GM21367 (cell line): ENCODE data around the gene ARHGAP24.

Experiments used
- ATAC-seq: cut with Tn5 transposase; IDR thresholded peaks from one replicate; pipeline ENCODE4 v1.9.1; 2021; ENCODE audit not compliant: unreplicated experiment

ARHGAP24 gene

DNA sequence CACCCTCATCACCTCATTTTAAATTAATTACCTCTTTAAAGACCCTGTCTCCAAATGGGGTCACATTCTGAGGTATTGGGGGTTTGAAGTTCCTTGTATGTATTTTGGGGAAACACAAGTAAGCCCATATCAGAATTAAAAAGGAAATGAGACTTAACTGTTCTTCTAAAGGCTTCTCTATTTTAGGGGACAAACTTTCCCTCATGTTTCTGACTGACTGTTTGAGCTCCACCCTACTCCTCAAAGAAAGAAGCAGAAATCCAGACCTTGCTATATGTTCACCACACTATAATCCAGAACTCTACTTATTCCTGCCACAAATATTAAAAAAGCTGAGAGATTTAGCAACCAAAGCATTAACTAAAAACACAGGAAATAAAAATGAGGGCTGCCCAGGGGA lies 258.8 kb downstream of the ARHGAP24 start:
- no peak for ATAC-seq

DNA sequence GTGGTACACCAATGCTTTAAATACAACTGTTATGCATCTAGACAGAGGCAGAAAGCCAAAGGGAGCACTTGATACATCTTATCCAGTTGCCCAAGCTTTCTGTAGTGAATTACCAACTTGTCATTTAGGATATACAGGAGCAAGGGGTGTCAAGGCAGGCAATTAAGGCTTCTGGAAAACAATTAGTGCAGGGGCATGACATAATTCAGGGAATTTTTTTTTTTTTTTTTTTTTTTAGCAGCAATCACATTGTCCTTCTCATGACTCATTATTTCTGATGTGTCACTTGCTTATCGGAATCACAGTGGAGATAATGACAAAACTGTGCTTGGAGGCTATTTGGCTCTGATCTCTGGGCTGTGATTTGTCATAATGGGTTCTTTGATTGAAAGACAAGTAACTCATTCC lies 259.5 kb downstream of the ARHGAP24 start:
- ATAC-seq: no peak

DNA sequence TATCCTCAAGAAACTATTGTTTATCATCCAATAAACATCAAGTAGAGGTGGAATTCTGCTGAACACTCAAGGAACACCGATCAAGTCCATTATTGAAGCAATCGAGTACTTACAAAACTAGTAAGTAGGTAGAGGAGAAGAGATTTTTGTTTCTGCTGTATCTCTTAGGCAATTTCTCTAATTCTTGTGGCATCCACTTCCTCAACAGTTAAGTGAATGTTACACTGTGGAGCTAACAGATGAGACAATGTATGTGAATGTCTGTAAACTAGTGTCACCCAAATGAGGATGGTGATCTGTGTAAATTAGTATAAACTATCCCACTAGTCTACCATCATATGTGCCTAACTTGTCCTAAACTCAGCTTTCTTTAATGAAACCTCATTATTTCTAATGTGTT lies 261.6 kb downstream of the ARHGAP24 start:
- no peak for ATAC-seq

DNA sequence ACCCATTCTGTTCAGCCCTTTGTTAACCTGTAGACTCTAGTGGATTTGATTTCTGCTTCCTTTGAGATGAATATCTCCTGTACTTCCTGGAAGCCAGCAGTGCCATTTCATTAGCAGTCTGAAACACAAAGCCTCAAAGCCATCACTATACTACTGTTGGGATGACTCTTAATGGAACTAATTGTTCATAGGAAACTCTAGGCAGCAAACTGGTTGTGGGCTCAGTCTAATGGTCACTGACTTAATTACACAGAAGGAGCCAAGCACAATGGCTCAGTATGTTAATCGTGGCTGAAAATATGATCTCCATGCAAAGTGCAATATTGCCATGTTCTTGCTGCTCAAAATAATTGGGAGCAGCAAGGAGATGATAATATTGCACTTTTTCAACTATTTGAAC lies 262.3 kb downstream of the ARHGAP24 start:
- ATAC-seq: no peak

DNA sequence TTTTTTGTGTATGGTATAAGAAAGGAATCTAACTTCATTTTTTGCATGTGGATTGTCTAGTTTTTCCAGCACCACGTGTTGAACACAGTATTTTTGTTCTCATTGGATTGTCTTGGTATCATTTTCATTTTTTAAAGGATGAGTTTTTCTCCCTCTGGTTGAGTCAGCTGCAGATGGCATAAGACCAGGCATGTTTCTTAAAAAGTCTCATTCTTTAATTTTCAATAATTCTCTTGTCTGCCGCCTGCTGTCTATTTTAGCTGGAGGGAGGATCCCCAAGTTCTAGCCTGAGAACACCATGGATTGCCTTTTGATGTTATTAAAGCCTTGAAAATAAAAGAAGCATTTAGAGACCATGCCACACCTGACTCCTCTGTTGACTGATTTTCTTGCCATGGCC lies 263.8 kb downstream of the ARHGAP24 start:
- no peak for ATAC-seq

DNA sequence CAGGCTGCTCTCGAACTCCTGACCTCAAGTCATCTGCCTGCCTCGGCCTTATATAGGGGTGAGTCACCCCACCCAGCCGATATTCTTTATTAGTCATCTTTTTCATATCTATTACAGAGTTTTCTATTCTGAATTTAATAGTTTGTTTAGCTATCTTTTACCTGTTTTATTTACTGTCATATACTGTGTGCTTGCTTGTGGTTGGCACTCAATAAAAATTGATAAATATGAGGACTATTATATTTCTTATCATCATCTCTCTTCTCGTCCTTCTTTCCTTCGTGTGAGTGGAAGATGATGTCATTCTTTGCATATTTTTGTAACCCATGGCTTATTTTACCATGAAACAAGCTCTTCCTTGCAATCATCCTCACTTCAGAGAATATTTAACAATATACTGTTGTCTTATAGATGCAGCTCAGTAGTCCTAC lies 265.5 kb downstream of the ARHGAP24 start:
- no peak for ATAC-seq

DNA sequence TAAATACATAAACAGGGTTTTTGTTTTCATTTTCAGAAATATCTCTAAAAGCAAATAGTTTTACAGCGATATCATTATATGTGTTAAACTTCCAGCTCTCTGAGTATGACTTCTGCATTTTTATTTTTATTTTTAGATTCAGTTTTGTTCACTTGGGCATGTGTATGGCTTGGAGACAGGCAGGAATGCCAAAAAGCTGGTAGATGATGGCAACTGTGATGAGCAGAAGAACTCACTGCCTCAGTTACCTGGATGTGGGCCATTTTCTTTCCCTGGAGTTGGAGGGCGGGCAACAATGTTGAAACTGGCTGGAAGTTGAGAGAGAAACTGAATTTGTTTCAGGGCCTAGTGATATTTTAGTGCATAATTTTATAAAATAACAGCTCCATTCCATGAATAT lies 266.4 kb downstream of the ARHGAP24 start:
- no peak for ATAC-seq

DNA sequence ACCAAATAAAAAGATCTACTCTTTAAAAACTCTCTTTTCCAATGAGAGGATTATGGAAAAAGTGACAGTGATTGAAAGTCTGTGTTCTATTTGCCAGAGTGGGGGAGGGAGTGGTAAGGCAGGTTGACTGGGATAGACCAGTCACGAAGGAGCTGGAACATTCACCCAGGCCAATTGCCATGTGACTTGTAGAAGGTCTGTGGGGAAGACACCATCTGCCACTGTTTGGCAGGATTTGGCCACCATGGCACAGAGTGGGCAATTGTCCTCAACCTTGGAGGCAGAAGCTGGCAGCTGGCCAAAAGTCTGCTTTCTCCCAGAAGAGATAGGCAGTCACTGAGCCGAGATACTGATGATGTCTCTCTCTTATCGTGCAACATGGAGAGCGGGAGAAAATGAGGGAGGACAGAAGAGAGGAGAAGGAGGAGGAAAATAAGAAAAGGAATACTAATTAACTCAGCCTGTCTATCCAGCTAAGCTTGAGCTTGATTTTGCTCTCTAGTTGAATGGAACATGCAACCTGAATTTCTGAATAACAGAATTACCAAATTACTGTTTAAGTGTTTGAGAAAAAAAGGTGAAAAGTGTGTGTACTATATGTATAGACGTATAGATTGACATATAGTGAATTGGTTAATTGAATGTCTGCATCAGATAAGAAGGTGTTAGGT lies 267.1 kb downstream of the ARHGAP24 start:
- no peak for ATAC-seq

DNA sequence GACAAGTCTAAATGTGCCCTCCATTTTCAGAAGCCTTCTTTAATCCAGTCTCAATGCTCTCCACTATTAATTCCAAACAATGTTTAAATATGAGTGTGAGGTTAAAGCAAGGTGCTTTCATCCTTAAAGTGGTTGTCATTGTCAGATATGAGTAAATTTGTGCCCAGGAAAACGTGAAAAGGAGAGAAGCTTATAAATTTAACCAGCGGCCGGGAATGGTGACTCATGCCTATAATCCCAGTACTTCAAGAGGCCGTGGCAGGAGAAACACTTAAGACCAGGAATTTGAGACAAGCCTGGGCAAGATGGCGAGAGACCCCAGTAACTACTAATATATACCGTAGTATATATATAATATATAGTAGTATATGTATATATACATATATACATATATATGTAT lies 270.0 kb downstream of the ARHGAP24 start:
- ATAC-seq: no peak

DNA sequence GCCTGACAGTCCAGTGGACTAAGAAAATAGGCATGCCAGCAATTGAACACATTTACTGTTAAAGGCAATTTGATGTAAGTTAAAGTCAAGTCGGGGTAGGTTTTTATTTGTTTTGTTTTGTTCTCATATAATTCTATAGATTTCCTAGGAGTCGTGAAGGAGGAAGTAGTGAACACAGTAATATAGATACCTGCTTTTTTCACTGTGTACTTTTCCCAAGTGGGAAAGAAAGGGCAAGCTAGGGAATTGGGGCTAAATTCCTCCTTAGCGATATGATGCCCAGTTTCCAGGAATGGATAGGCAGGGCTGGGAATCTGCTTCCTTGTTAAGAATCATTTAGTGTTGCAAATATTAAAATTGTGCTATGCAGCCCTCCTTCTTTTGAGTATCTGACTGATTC lies 271.0 kb downstream of the ARHGAP24 start:
- ATAC-seq: no peak

DNA sequence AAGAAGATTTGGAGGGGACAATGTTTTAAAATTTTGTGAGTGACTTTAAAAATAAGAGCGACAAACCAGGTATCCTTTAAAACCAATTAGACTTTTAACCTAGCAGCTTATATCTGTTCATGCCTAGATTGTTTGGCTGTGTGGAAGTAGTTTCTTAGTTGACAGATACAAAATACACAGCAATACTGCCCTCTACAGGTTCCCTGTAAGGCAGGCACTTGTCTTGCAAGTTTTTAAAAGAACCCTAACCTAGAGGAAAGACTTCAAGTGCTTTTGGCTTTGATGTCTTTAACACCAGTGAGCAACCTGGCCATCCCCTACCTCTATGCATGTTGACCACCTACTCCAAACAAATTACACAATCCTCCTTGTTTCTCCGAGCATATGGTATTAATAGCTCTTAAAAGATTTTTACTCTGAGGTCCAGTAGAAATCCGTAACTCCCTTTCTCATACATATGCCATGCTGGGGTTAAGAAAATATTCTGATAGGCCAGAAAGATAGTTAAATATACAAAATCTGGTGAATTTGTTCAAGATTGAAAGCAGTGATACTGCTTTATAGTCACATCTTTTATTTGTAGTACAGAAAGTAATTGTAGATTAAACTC lies 273.0 kb downstream of the ARHGAP24 start:
- peak; percentile 63 for ATAC-seq

DNA sequence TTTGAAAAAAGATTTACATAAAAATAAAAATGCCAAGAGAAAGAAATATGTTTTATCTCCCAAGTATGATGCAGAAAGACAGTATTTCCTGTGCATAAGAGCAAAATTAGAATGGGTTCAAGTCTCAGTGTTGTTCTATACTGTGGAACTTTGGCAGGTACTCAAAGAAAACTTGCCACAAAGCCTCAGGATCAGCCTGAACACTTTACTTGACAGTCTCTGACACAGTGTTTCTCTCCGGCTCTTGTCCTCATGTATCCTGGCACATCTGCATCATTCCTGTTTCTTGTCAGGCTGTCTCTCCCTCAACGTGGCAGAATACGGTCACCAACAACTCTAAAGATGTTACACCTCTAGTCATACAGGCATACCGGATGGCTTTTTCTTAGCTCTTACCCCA lies 273.7 kb downstream of the ARHGAP24 start:
- ATAC-seq: no peak

DNA sequence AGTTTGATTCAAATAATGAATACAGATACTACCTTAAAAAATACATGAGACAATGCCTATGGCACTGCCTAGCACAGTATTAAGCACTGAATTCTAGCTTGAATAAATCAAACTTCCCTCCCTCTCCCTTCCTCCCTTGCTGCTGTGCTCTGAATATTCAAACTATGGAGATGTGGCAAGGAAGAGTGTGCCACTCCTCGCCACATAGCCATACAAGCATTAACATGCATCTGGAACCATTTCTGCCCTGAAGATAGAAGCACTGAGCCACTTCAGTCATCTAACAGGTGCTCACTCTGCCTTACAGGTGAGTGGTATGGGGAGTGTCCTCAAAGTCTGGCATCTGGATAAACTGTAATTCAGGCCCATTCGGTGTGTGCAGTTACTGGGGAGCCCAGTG lies 276.9 kb downstream of the ARHGAP24 start:
- no peak for ATAC-seq

DNA sequence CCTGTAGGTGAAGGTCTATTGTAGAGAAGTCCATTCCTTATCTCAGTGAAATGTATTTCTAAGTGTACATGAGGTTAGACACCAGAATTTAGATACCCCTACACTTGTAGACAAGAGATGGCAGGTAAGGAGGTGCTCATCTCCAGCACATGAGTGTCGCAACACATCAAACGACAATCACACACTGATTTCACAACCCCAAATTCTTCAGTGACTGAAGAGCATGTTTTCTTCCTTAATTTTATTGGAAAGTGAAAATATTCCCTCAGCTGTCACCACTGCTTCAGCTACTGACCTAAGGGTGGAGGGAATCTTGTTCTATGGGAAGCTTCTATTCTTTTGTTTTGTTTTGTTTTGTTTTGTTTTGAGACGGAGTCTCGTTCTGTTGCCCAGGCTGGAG lies 280.3 kb downstream of the ARHGAP24 start:
- no peak for ATAC-seq

DNA sequence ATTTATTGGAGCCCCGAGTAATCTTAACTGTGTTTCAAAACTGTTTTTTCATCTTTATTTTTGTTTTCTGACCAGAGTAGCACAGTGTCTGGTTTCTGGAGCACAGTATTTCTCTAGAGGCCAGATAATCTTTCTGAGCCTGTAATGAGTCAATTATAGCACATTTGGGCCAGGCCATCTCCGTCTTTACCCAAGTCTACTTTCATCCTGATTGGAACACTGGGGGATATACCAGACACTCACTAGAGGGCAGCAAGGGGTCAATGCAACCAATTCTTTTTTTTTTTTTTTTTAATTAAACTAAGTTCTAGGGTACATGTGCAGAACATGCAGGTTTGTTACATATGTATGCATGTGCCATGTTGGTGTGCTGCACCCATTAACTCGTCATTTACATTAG lies 282.0 kb downstream of the ARHGAP24 start:
- no peak for ATAC-seq

DNA sequence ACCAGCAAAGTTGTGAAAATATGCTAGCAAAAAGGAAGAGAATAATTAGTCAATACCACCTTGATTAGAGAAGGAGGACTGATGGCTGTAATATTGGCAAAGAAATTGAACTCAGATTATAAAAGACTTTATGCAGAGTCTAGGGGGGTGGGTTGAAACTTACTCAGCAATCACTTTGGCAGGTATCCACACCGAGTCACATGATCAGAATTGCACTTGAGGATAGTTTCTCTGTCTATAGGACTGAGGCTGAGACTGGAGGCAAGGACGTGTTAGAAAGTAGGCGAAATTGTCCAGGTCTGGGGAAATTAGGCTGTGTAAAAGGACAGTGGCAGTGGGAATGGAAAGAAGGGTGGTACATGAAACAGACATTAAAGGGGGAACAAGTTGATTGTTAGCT lies 284.4 kb downstream of the ARHGAP24 start:
- no peak for ATAC-seq

DNA sequence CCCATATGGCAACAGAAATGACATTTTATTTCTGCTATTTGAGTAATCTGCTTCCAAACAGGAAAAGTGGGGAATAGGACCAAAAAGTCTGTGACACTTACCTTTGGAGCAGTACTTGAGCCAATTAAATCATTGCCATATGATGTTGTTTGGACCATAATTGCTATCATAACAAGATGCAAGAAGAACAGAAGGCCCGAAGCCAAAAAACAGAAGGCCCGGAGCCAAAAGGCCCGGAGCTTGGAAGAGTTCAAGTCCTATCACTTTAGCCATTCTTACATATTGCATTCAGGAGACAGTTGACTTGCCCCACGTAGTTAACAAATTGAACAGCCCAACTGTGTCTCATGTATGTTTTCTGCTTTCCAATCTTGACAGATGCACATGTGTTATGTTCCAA lies 285.6 kb downstream of the ARHGAP24 start:
- ATAC-seq: no peak

DNA sequence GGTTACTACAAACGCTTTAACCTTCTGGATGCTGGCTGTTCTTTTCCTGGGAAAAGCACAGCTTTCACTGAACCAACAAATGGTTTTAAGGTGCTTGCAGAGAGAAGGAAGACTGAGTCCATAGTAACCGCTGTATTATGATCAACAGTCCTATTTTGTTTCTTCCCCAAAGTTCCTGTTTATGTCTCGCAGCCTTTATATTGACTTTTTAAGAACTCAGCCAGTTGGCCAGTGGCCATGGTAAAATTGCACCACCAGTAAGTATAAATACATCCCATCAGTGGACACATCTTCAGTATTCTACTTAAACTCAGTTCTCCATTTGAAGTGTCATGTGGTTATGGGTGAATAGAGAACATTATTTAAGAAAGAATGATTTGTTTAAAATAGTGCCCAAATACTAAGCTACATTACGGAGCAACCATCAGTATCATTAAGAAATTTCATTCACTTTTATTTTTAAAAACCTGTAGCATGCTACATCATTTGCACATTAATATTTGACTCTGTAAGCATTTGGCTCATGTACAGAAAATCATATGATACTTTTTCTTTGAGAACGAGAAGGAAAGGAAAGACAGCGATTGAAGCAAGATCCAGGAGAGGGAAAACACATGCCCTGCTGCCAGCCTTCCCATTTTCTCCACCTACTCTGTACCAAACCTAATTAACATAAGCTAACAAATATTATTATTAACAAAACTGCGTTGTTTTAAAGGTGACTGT lies 287.0 kb downstream of the ARHGAP24 start:
- no peak for ATAC-seq

DNA sequence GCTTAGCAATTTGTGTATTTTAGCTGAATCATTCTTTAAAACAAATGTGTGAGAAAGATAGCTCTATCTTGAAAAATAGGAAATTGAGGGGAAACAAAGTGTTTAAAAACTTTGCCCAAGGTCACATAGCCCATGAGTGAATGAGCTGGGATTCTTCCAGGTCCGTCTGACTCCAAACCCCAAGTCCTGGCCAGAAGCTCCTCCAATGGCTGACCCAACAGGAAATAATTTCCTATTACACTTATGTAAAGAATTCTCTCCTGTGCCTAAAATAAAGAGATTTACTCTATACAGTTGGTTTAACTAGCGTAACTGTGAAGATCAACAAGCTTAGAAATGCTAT lies 287.6 kb downstream of the ARHGAP24 start:
- ATAC-seq: no peak

DNA sequence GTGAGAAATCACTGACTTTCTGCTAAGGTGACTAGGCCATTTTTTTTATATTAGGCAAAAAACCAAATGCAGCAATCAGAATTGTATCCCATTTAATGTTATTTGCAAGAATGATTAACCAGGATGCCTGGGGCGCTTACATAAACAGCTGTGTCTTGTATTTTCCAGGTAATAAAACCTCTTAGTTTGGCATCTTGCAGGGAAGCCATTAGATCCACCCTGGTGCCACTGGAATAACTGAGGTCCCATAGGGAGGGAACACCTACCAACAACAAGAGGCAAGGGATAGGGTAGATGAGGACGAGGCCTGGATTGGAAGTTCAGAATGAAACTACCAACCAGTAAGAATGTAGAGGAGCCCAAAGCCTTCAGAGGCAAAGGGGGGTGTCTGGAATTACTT lies 288.3 kb downstream of the ARHGAP24 start:
- no peak for ATAC-seq

DNA sequence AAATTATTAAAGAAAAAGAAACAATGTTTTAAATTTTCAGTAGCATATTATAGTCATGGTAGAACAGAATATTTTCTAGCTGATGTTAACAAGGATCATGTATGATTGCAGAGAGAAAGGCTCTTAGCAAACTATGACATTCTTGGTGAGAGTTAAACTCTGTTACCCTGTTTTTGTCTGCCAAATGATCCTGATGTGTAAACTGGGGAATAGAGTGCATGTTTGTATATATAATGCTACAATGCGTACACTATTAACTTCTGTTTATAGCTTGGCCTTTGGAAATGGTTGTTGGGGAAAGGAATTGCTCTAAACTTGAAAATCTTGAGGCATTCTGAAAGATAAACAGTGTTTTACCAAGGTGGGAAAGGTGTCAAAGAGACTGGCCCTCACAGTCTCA lies 292.7 kb downstream of the ARHGAP24 start:
- no peak for ATAC-seq

DNA sequence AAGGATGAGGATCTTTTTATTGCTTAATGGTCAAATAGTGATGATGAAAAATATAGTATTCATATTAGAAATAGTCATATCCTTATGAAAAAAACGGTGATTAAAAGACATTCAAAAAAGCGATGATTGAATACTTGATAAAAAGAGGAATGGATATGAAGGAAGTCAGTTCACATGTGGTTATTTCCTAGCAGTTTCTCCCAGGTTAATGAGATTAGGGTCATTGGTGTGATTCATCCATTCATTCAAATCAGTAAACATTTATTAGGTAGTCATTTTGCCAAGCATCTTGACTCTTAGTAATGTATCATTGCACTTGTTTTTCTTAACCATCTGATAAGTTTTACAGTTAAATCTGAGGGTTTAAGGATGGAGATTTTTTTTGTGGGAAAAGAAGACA lies 294.1 kb downstream of the ARHGAP24 start:
- no peak for ATAC-seq

DNA sequence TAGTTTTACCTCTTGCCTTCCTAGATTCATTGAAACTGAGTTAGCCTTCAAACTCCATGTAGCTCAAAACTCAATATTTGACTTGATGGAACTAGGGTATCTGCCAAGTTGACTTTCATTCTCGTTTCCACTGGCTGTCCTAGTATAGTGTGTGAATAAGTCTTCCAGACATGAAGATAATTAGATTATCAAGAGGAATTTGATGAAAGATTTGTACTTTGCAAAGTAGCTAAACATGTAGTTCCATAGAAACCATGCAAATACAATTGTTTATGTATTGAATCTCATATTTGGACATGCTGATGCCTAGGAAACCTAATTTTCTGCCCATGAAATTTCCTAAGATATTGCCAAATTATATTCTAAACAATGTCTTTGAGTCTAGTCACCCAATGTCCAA lies 297.5 kb downstream of the ARHGAP24 start:
- no peak for ATAC-seq
